MM.1S (cell line): ENCODE measurements around the gene VGLL3.

Experiments used
- DNase-seq: peaks from one replicate; pipeline ENCODE4 v3.0.0-alpha.2; 2015
- H2AFZ ChIP-seq: fragments of 300-600 bp; sonication (generic); 2 replicates; pipeline ENCODE4 v1.6.0; 2016; ENCODE audit warnings: antibody characterized with exemption, low read length
- H3F3A ChIP-seq: fragments of 300-600 bp; sonication (generic); 2 replicates; pipeline ENCODE4 v1.6.1; 2016; ENCODE audit warnings: mild to moderate bottlenecking, antibody characterized with exemption, low read length, moderate library complexity, mixed read lengths; ENCODE audit not compliant: insufficient read depth
- H3K27ac ChIP-seq: fragments of 300-600 bp; sonication (generic); 2 replicates; pipeline ENCODE4 v1.5.1; 2016; ENCODE audit warnings: mild to moderate bottlenecking, low read length
- H3K27me3 ChIP-seq: fragments of 300-600 bp; sonication (generic); replicated peaks from 2 replicates; pipeline ENCODE4 v1.6.0; 2016; ENCODE audit warnings: low read length; ENCODE audit not compliant: insufficient read depth
- H3K36me3 ChIP-seq: fragments of 300-600 bp; sonication (generic); replicated peaks from 2 replicates; pipeline ENCODE4 v1.6.1; 2016; ENCODE audit warnings: mild to moderate bottlenecking, low read length, mixed read lengths; ENCODE audit not compliant: insufficient read depth
- H3K4me1 ChIP-seq: fragments of 300-600 bp; sonication (generic); 2 replicates; pipeline ENCODE4 v1.6.1; 2016; ENCODE audit warnings: low read length, mixed read lengths
- H3K4me2 ChIP-seq: fragments of 300-600 bp; sonication (generic); 2 replicates; pipeline ENCODE4 v1.6.0; 2016; ENCODE audit warnings: low read depth, low read length
- H3K4me3 ChIP-seq: fragments of 300-600 bp; sonication (generic); 2 replicates; pipeline ENCODE4 v1.5.1; 2016; ENCODE audit warnings: low read length, mixed read lengths
- H3K79me2 ChIP-seq: fragments of 300-600 bp; sonication (generic); 2 replicates; pipeline ENCODE4 v1.6.1; 2016; ENCODE audit warnings: mixed run types, low read length, mixed read lengths
- H3K9ac ChIP-seq: fragments of 300-600 bp; sonication (generic); 2 replicates; pipeline ENCODE4 v1.6.1; 2016; ENCODE audit warnings: low read length, mixed read lengths
- H3K9me2 ChIP-seq: fragments of 300-600 bp; sonication (generic); replicated peaks from 2 replicates; pipeline ENCODE4 v1.6.1; 2016; ENCODE audit warnings: mild to moderate bottlenecking, low read length, mixed read lengths; ENCODE audit not compliant: insufficient read depth
- H3K9me3 ChIP-seq: fragments of 300-600 bp; sonication (generic); replicated peaks from 2 replicates; pipeline ENCODE4 v1.6.1; 2016; ENCODE audit warnings: mild to moderate bottlenecking, low read length, mixed read lengths; ENCODE audit not compliant: insufficient read depth
- H4K20me1 ChIP-seq: fragments of 300-600 bp; sonication (generic); 2 replicates; pipeline ENCODE4 v1.6.1; 2016; ENCODE audit warnings: mild to moderate bottlenecking, low read length, moderate library complexity, mixed read lengths; ENCODE audit not compliant: insufficient read depth
- EZH2 ChIP-seq: fragments of 300-600 bp; sonication (generic); optimal IDR thresholded peaks from 2 replicates; pipeline ENCODE3; 2017; ENCODE audit warnings: low read depth, mild to moderate bottlenecking, antibody characterized with exemption, low read length, mixed read lengths
- EZH2phosphoT487 ChIP-seq: fragments of 300-600 bp; sonication (generic); IDR thresholded peaks from 2 replicates; pipeline ENCODE4 v1.6.1; 2018; ENCODE audit warnings: antibody characterized with exemption, low read length
- TF ChIP-seq, protein P1 (sequence below): fragments of 300-600 bp; sonication (generic); IDR thresholded peaks from 2 replicates; pipeline ENCODE4 v1.5.1; 2016; ENCODE audit warnings: antibody characterized with exemption, low read length, mixed read lengths

VGLL3 gene

DNA sequence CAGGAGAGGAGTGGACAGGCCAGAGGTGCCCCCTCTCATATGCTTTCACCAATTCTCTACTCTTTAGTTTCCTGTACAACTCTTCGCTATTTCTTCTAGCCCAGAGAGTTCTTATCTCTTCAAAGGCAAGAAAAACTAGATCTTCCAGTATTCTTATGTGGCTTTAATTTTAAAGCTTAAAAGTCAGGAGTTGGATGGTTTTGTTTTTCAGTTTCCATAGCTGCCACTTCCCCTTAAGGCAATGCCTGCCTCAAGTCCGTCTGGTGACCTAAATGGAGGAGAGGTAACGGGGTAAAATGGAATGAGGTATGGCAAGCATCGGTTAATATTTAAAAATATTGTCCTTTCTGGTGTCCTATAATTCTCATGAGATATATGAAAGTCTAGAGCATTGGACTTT is 11.4 kb upstream of the VGLL3 start:
- TF ChIP-seq, protein P1, sequence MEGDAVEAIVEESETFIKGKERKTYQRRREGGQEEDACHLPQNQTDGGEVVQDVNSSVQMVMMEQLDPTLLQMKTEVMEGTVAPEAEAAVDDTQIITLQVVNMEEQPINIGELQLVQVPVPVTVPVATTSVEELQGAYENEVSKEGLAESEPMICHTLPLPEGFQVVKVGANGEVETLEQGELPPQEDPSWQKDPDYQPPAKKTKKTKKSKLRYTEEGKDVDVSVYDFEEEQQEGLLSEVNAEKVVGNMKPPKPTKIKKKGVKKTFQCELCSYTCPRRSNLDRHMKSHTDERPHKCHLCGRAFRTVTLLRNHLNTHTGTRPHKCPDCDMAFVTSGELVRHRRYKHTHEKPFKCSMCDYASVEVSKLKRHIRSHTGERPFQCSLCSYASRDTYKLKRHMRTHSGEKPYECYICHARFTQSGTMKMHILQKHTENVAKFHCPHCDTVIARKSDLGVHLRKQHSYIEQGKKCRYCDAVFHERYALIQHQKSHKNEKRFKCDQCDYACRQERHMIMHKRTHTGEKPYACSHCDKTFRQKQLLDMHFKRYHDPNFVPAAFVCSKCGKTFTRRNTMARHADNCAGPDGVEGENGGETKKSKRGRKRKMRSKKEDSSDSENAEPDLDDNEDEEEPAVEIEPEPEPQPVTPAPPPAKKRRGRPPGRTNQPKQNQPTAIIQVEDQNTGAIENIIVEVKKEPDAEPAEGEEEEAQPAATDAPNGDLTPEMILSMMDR: no peak
- TF ChIP-seq EZH2phosphoT487: no peak
- no peak for TF ChIP-seq EZH2
- no peaks in the 10 kb centered on the region for H3F3A ChIP-seq
- H3K9me3 ChIP-seq: no peaks in the 10 kb centered on the region
- H3K79me2 ChIP-seq: no peaks in the 10 kb centered on the region
- no peaks in the 10 kb centered on the region for H3K9me2 ChIP-seq
- no peaks in the 10 kb centered on the region for H3K36me3 ChIP-seq
- no peak overlapping the region for H2AFZ ChIP-seq
- H3K4me2 ChIP-seq: no peak overlapping the region
- H3K4me1 ChIP-seq: no peaks in the 10 kb centered on the region
- DNase-seq: no peak
- H3K27ac ChIP-seq: no peak overlapping the region
- H3K4me3 ChIP-seq: no peak overlapping the region
- no peaks in the 10 kb centered on the region for H3K27me3 ChIP-seq
- no peak overlapping the region for H3K9ac ChIP-seq
- H4K20me1 ChIP-seq: no peaks in the 10 kb centered on the region

DNA sequence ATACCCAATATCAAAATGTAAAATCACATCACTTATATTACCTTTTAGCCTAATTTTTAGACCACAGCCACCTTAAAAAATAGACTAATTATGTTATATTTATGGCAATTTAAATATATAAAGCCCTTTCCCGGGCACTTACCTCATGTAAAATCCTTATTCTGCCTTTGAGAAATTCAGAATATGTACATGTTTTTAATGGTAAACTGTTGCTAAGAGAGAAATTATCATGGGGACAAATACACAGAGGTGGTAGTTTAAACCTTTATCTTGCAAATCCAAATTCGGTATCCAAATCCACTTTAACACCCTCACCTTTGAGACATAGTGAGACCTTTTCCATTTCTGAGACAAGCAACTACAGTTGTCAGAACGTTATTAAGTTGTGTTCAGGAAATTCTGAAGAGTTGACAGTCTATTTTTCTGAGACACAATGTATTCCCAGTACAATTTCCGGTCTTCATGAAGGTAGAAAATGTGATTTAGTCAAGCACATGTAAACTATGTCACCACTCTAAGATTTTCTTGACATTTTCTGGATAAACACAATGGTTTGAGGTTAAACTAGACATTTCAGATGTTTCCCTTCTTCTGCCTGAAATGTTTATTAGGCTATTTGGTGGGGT is 10.6 kb upstream of the VGLL3 start:
- Histone ChIP-seq H3K4me3 (no peak overlapping the region), H3K4me1 (no peaks in the 10 kb centered on the region), H3K27ac (no peak overlapping the region), H3F3A (no peaks in the 10 kb centered on the region), H3K4me2 (no peak overlapping the region), H3K79me2 (no peaks in the 10 kb centered on the region), H3K9ac (no peak overlapping the region), H3K36me3 (no peaks in the 10 kb centered on the region), H3K9me2 (no peaks in the 10 kb centered on the region), H2AFZ (no peak overlapping the region), H4K20me1 (no peaks in the 10 kb centered on the region), H3K9me3 (no peaks in the 10 kb centered on the region), H3K27me3 (no peaks in the 10 kb centered on the region)
- no peak for DNase-seq
- TF ChIP-seq, protein P1: no peak
- TF ChIP-seq EZH2phosphoT487 (no peak), EZH2 (no peak)

DNA sequence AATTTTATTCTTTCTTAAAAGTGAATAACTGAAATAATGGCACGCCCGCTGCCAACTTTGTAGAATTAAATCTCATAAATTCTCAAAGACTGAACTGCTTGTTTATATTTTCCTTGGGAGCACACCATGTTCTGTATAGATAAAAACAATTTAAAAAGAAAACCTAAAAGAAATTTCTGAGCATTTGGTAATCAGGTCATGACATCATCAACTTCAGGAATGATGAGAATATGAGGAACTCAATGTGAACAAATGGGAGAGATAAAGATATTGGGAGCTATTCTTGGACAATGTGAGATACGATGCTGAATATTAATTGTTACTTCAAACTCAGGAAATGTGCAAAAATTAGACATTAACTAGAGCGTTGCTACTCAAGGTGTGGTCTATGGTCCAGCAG is 10.0 kb upstream of the VGLL3 start:
- H3K9me2 ChIP-seq: no peaks in the 10 kb centered on the region
- H3K9ac ChIP-seq: no peak overlapping the region
- H3K79me2 ChIP-seq: no peaks in the 10 kb centered on the region
- no peaks in the 10 kb centered on the region for H3K9me3 ChIP-seq
- H4K20me1 ChIP-seq: no peaks in the 10 kb centered on the region
- H3F3A ChIP-seq: no peaks in the 10 kb centered on the region
- no peaks in the 10 kb centered on the region for H3K27me3 ChIP-seq
- H3K27ac ChIP-seq: no peak overlapping the region
- H2AFZ ChIP-seq: no peak overlapping the region
- no peak overlapping the region for H3K4me3 ChIP-seq
- no peak overlapping the region for H3K4me2 ChIP-seq
- TF ChIP-seq EZH2 (no peak), EZH2phosphoT487 (no peak)
- TF ChIP-seq, protein P1: no peak
- H3K36me3 ChIP-seq: no peaks in the 10 kb centered on the region
- H3K4me1 ChIP-seq: no peaks in the 10 kb centered on the region
- no peak for DNase-seq
